SK-N-SH (cell line): ENCODE data around the gene TMC1.
A peak's percentile ranks its signal among the peaks of the same experiment; 100 is the strongest.

Experiments
- CHD2 ChIP-seq: fragments of 150-350 bp; IDR thresholded peaks from 2 replicates; pipeline ENCODE4 v1.6.1; 2018; ENCODE audit warnings: low read length; ENCODE audit not compliant: partially characterized antibody
- CTCF ChIP-seq: fragments of 200-600 bp; sonication (generic); IDR thresholded peaks from 2 replicates; pipeline ENCODE4 v1.6.1; 2017; ENCODE audit warnings: antibody characterized with exemption, mild to moderate bottlenecking, moderate library complexity
- MAX ChIP-seq: IDR thresholded peaks from 2 replicates; pipeline ENCODE4 v1.4.0; 2012; ENCODE audit warnings: low read depth
- MXI1 ChIP-seq: IDR thresholded peaks from 2 replicates; pipeline ENCODE4 v1.6.1; 2012; ENCODE audit warnings: mild to moderate bottlenecking, low read depth, low read length, improper control_type of control experiment
- POLR2AphosphoS5 ChIP-seq: IDR thresholded peaks from 2 replicates; pipeline ENCODE4 v1.6.1; 2012; ENCODE audit warnings: low read depth, low read length
- RFX5 ChIP-seq: IDR thresholded peaks from 2 replicates; pipeline ENCODE4 v1.6.1; 2012; ENCODE audit warnings: mild to moderate bottlenecking, improper control_type of control experiment, low read length
- TAF1 ChIP-seq: IDR thresholded peaks from 2 replicates; pipeline ENCODE4 v1.6.1; 2012; ENCODE audit warnings: low read depth, mild to moderate bottlenecking, low read length, moderate library complexity, borderline replicate concordance
- TEAD4 ChIP-seq: IDR thresholded peaks from 2 replicates; pipeline ENCODE4 v1.4.0; 2012; ENCODE audit warnings: mild to moderate bottlenecking, borderline replicate concordance; ENCODE audit not compliant: insufficient read depth
- TF ChIP-seq, protein P1 (sequence below): fragments of 150-350 bp; IDR thresholded peaks from 2 replicates; pipeline ENCODE4 v1.6.1; 2017; ENCODE audit warnings: antibody characterized with exemption, low read length, low read depth, borderline replicate concordance
- TF ChIP-seq, protein P2 (sequence below): IDR thresholded peaks from 2 replicates; pipeline ENCODE4 v1.4.0; 2012; ENCODE audit warnings: low read depth, borderline replicate concordance
- TF ChIP-seq, protein P3 (sequence below): IDR thresholded peaks from 2 replicates; pipeline ENCODE4 v1.6.1; 2012; ENCODE audit warnings: mild to moderate bottlenecking, low read depth, low read length, moderate library complexity

GRCh38 chr9:72807765-72808445 lies 286.5 kb downstream of the TMC1 start:
- TF ChIP-seq CTCF: peak; percentile 63
- no peak for TF ChIP-seq POLR2AphosphoS5
- TF ChIP-seq TAF1: no peak
- TF ChIP-seq RFX5: no peak
- TF ChIP-seq MAX: no peak
- TF ChIP-seq CHD2: no peak
- TF ChIP-seq, protein P1, sequence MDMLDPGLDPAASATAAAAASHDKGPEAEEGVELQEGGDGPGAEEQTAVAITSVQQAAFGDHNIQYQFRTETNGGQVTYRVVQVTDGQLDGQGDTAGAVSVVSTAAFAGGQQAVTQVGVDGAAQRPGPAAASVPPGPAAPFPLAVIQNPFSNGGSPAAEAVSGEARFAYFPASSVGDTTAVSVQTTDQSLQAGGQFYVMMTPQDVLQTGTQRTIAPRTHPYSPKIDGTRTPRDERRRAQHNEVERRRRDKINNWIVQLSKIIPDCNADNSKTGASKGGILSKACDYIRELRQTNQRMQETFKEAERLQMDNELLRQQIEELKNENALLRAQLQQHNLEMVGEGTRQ: no peak
- TF ChIP-seq MXI1: no peak
- TF ChIP-seq TEAD4: no peak
- TF ChIP-seq, protein P2, sequence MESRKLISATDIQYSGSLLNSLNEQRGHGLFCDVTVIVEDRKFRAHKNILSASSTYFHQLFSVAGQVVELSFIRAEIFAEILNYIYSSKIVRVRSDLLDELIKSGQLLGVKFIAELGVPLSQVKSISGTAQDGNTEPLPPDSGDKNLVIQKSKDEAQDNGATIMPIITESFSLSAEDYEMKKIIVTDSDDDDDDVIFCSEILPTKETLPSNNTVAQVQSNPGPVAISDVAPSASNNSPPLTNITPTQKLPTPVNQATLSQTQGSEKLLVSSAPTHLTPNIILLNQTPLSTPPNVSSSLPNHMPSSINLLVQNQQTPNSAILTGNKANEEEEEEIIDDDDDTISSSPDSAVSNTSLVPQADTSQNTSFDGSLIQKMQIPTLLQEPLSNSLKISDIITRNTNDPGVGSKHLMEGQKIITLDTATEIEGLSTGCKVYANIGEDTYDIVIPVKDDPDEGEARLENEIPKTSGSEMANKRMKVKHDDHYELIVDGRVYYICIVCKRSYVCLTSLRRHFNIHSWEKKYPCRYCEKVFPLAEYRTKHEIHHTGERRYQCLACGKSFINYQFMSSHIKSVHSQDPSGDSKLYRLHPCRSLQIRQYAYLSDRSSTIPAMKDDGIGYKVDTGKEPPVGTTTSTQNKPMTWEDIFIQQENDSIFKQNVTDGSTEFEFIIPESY: no peak
- TF ChIP-seq, protein P3, sequence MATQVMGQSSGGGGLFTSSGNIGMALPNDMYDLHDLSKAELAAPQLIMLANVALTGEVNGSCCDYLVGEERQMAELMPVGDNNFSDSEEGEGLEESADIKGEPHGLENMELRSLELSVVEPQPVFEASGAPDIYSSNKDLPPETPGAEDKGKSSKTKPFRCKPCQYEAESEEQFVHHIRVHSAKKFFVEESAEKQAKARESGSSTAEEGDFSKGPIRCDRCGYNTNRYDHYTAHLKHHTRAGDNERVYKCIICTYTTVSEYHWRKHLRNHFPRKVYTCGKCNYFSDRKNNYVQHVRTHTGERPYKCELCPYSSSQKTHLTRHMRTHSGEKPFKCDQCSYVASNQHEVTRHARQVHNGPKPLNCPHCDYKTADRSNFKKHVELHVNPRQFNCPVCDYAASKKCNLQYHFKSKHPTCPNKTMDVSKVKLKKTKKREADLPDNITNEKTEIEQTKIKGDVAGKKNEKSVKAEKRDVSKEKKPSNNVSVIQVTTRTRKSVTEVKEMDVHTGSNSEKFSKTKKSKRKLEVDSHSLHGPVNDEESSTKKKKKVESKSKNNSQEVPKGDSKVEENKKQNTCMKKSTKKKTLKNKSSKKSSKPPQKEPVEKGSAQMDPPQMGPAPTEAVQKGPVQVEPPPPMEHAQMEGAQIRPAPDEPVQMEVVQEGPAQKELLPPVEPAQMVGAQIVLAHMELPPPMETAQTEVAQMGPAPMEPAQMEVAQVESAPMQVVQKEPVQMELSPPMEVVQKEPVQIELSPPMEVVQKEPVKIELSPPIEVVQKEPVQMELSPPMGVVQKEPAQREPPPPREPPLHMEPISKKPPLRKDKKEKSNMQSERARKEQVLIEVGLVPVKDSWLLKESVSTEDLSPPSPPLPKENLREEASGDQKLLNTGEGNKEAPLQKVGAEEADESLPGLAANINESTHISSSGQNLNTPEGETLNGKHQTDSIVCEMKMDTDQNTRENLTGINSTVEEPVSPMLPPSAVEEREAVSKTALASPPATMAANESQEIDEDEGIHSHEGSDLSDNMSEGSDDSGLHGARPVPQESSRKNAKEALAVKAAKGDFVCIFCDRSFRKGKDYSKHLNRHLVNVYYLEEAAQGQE: no peak
